Measurements from ENCODE around the gene AP1M1. TPM values are rescaled to one million over a fixed set of nuclear protein-coding genes. Genes with fewer than 3 reads are reported as not detected.

The AP1M1 gene

Small RNAs within 50 kb of the gene (small RNA-seq; reads per million reads assigned to genes)
- gene RF00017: not detected
